Cortex of kidney (tissue), 1 donor: ENCODE measurements around the gene TLK2.
"Not testable (repeated sequence)": the region's sequence is repeated elsewhere in the genome, so short reads cannot be mapped to it uniquely, and the experiment has no call there.

ENCODE experiments used
- DNase-seq: peaks from one replicate; lab custom pipeline; 2025; lab: John Stamatoyannopoulos, UW

Gene TLK2

DNA sequence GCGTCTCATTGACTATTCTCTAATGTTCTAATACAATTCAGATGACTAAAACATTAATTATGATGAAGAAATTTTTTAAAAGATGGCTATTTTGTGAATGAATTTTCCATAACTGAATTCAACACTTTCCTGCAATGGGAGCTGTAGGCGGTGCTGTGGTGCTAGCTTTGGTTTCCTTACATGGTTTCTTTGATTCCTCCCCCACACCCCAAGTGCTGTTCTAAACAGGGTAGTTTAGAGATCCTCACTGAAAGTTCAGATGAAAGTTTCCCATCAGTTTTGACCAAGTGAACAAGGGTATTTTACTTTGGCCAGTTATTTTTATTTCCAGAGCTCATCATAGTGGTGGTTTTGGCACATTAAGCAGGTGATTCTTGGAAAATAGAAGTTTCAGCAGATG is 122.8 kb downstream of the TLK2 start:
- no peak for DNase-seq

DNA sequence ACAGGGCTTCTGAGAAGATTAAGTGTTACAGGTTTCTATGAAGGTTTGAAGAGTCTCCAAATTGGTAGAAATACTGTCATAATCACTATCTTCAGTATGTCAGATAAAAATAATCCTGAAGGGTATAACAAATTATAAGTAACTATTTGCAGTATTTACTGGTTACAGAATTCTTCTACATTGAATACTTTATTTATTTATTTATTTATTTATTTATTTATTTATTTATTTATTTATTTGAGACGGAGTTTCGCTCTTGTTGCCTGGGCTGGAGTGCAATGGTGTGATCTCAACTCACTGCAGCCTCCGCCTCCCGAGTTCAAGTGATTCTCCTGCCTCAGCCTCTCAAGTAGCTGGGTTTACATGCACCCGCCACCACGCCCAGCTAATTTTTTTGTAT is 125.2 kb downstream of the TLK2 start:
- DNase-seq: not testable (repeated sequence)

DNA sequence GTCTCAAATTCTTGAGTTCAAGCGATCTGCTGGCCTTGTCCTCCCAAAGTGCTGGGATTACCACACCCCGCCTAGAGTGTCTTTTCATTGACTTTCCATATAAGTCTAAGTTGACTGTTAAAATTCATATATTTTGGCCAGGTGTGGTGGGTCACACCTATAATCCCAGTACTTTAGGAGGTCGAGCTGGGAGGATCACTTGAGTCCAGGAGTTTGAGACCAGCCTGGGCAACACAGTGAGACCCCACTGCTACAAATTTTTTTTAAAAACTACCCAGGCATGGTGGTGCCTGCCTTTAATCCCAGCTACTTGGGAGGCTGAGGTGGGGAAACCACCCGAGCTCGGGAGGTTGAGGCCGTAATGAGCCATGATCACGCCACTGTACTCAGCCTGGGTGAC is 127.0 kb downstream of the TLK2 start:
- no peak for DNase-seq

DNA sequence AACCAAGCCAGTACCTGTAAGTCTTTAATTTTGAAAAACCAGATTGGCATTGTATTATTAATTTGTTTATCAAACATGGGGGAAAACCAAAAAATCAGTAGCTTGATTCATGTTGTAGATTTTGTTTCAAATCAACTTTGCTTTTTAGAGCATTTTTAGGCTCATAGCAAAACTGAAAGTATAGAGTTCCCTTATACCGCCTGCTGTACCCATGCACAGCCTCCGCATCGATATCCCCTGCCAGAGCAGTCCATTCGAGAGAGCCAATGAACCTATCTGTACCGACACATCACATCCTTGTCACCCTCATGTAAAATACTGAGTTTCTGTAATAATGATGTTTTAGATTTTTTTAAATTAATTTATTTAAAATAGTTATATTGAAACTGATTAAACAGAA is 132.7 kb downstream of the TLK2 start:
- DNase-seq: no peak

DNA sequence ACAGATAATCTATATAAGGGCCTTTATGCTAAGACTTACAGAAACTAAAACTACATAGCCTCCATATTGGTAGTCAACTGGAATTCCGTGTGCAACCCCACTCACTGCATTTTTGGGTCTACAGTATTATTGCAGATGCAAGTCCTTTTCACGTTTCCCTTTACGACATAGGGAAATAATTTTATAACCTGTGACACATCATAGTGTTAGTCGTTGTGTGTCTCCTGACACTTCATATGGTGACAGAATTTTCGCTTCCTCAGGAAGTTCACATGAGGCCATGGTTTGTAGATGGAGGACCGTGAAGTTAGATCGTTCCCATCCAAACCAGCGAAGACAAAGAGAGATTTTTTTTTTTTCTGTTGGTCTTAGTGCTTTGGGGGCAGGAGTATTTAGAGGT is 133.1 kb downstream of the TLK2 start:
- no peak for DNase-seq

DNA sequence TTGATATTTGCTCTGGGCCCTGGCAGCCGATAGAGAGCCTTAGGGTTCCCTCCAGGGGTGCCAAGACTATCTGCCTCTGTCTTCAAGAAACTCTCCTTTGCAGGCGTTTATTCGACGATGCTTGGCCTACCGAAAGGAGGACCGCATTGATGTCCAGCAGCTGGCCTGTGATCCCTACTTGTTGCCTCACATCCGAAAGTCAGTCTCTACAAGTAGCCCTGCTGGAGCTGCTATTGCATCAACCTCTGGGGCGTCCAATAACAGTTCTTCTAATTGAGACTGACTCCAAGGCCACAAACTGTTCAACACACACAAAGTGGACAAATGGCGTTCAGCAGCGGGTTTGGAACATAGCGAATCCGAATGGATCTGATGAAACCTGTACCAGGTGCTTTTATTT is 133.7 kb downstream of the TLK2 start:
- DNase-seq: not testable (repeated sequence)

DNA sequence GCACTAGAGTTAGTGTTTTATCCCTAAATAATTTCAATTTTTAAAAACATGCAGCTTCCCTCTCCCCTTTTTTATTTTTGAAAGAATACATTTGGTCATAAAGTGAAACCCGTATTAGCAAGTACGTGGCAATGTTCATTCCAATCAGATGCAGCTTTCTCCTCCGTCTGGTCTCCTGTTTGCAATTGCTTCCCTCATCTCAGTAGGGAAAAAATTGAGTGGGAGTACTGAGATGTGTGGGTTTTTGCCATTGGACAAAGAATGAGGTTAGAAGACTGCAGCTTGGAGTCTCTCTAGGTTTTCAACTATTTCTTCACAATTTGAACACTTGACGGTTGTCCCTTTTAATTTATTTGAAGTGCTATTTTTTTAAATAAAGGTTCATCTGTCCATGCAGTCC is 134.5 kb downstream of the TLK2 start:
- DNase-seq: not testable (repeated sequence)

DNA sequence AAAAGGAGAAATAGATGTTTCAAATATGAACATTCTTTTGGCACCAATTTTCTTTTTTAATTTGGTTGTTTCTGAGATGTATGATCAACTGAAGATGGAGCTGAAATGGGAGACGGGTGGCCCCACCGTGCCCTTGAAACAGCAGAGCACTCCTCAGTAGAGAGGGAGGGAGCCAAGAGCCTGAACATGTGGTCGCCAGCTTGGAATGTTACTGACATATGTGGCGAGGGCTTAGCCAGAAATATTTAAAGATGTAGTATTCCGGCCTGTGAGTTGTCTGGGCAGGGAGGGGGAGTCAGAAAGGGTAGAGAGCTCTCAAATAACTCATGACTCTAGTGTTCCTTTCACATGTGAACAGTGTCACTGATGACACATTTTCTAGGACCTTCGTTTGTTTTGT is 135.5 kb downstream of the TLK2 start:
- no peak for DNase-seq

DNA sequence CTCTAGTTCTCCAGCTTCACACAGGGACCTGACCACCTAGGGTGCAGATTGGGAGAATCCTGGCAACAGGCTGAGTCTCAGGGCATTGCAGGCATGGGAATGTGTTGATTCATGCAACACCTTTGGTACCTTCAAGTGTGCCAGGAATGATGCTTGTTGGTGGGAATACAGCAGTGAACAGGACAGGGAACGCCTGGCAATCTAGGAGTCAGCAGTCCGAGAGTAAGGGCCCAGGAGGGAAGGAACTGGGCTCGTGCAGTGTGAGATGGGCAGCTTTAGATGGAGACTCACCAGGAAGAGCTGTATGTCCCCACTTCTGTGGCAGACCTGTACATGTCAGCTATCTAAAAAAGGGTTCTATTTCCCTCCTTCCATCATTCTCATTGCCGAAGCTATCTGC is 136.9 kb downstream of the TLK2 start:
- no peak for DNase-seq

DNA sequence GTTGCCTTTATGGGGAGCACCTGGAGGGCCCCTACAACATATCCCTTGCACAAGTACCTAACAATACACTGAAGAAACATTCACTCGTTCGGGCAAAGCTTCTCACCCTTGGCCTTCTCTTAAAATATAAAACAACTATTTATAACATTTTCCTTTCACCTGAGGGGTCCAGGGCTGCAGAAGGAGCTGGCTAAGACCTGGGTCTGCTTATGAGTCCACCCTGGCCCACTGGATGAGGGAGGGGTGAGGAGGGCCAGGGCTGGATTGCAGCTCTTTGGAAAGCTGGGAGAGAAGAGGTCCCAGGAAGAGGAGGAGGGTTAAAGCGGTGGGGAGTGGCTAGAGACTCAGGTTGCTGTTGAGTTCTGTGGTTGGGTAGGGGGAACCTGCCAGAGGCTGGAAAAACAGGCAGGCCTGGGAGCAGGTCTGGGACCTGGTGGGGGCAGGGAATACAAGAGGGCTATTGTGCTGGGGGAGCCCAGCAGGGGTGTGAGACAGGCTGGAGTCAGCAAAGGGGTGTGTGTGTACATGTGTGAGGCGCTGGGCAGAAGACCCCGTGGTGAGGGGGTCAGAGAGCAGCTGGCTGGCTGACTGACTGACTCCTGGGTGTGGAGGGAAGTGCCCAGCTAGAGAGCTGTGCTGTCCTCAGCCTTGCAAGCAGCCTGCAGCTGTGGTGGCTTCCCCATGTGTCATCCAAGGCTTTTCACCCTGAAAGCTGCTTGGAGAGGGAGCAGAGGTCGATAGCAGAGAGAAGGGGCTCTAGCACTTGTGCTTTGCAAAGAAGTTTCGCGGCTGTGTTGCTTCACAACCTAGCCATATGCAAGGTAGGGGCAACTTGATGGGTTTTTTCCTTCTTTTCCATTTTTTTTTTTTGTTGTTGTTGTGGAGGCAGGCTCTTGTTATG is 138.6 kb downstream of the TLK2 start:
- DNase-seq: no peak

DNA sequence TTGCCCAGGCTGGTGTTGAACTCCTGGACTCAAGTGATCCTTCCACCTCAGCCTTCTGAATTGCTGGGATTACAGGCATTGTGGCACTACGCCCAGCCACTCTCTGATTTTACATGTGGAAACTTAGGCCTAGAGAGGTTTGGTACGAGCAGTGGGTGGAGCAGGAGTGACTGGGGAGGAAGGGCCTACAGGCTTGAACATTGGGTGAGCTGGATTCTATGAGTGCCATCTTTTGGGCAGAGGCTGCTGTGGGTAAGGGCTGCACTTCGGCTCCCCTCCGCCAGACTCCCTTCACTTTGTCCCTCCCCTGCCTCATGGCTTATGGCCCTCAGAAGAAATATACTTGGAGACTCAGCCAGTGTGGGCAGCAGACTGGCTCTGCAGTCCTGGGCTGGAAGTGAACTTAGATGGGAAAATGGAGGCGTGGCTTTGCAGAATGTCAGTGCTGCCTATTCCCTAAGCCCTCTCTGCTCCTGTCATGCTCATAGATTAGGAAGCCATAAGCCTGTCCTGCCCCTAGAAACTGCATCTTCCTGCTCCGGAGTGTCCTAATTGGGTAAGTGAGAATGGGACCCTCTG is 139.4 kb downstream of the TLK2 start:
- DNase-seq: no peak

DNA sequence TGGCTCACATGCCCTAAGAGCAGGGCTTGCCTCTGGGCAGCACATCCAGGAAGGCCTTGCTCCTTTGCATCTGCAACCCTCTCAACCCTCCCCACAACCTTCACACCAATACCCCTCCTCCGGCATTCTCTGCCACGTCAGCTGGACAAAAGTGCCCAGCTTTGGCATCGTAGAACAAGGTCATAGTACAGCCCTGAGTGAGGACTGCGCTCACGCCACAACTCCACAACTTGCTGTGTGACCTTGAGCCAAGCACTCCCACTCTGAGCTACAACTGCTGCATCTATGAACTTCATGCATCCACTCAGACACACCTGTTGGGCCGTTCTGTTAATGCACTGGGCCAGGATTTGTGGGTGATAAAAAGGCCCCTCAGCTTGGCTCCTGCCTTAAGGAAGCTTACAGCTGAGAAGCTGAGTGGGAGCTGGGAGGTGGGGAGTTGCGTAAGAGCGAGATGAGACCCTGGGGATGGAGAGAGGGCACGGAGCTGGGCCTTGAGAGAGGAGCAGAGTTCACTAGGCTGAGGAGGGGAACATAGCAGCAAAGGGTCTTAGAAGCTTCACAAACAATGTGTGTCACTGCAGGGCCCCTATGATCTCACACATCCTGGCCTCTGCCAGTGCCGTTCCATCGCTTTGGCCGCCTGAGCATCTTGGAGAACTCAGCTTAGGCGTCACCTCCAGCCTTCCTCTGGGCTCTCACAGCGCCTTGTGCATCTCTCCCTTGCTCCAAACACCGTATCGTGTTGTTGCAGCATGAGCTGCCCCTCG is 140.2 kb downstream of the TLK2 start:
- no peak for DNase-seq

DNA sequence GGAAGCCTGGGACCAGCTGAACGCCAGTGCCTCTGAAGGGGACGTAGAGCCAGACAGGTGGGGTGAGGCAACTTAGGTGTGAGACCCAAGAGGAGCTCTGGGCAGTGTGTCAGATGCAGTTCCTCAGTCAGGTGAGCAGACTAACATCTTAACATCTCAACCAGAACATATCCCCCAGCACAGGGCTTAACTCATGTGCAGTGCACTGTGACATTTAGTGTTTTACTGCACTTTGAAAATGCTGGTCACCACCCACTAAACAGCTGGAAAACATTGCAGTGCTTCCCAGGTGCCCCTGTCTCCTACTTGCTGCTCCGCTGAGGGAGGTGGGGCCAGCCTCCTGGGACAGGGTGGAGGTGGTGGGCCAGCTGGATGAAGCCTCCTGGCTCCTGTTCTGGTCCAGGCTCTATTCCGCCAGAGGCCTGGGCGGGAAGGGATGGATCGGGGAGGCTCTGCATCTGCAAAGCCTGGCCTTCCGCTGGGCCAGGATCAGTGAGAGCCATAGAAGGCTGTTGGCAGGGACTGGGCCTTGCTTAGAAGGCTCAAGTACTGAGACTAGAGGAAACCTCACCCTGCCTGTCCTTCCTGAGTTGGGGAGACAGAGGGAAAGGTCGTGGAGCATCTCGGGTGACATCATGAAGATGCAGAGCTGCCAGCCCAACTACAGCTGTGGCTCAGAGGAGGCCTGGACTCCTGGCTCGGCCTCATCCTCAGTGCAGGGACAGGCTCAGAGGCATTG is 141.0 kb downstream of the TLK2 start:
- DNase-seq: no peak

DNA sequence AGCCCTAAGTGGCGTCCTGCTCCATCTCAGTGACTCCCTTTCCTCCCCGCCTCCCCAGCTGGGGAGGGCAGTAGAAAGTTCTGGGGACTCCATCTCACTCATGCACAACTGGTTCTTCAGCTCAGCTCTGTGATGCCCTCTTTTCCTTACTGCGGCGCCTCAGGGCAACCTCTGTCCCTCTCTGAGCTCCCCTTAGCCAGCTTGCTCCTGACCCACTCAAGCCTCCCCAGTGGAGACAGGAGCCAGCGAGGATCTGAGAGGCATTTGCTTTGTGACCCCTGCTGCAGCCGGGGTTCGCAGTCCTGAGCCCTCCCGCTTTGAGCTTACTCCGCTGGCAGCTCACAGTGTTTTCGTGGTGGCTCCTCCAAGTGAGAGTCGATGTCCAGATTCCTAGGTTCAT is 142.6 kb downstream of the TLK2 start:
- no peak for DNase-seq

DNA sequence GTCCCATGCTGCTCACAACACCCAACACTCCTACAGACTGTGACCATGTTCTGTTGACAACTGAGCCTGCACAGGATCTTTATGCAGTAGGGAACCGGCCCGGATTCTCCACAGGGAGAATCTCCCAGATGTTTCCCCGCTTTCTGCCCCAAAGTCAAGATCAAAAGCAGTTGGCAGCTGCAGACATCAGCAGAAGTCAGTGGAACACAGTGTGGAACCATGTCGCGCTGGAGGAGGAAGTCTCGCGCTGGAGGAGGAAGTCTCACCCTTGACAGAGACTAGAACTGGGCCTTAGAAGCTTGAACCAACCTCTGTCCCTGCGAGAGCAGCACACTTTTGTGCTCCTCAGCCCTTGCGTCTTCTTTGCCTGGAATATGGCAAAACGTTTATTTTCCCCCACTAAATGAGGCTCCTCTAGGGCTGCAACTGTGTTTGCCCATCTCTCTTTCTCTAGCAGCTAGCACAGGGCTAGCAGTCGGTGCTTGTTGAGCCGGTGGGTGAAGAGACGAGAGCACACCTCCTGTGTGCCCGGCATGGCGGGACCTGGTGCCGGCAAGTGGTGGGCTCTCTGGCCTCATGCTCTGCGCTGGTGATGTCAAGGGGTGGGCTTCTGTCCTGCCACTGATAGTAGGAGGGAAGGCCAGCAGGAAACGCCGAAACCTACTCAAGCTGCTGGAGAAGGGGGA is 146.7 kb downstream of the TLK2 start:
- no peak for DNase-seq

DNA sequence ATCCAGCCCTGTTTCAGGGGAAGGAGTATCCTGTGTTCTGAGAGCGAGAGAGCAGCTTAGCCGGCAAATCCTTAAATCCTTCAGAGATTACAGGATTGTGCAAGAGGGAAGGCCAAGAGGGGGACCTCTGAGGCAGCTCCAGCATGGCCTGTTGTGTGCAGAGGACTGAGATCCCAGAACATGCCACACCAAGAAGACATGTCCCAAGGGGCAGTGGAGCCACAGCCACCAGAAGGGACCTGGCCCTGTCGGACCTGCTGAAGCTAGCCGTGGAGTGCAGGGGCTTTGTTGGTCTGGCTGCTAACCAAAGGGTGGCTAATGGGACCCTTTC is 147.2 kb downstream of the TLK2 start:
- DNase-seq: no peak

DNA sequence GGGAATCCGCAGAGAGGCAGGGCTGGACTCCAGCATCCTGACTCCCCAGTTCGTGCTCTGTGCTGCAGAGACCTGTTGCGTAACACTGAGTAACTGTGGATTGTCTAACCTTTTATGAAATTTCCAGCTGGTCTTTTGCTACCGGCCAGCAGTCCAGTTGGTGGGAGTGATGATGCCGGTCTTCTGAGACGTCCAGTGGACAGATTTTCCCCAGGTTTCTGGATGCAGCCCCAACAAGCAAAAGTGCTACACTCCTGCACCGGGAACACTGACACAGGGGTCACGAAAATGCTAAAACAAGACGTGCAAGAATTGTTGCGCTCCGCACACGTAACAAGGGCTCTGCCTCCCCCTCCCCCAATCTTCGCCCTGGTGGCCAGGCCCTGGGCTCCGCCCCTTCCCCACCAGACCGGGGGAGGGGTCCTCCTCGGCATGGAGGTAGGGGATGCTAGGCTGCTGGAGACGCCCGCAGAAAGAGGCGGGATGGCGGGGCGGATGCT is 148.1 kb downstream of the TLK2 start:
- DNase-seq: no peak

DNA sequence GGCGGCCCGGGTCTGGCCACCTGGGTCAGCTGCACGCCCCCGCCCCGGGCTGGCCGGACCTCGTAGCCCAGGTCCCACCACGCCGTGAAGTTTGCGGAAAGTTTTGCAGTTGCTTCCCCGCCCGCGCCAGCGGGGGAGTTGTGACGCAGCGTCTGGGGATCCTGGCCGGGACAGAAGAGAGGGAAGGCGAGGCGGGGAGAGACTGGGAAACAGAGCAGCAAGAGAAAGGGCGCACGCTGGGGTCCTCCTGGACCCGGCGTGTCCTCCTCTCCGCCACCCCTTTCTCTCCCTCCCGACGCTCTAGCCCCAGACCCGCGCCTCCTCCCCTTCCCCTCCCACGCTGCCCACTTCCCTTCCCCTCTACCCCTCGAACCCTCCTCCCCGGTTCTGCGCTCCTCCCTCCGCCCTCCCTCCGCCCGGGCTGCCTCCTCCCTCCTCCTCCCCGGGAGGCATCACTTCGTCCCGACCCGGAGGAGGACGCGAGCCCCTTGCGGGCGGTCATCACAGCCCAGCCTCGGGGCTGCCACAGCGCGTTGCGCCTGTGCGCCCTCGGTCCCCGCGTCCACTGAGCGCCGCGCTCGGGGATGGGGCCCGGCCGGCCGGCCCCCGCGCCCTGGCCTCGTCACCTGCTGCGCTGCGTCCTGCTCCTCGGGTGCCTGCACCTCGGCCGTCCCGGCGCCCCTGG is 148.7 kb downstream of the TLK2 start, which contains the start of gene MRC2:
MRC2 (plus strand) TSS at position 452 of the 685 bp plus-strand sequence; CDS start at position 585, 133 bp downstream.
- DNase-seq: no peak

DNA sequence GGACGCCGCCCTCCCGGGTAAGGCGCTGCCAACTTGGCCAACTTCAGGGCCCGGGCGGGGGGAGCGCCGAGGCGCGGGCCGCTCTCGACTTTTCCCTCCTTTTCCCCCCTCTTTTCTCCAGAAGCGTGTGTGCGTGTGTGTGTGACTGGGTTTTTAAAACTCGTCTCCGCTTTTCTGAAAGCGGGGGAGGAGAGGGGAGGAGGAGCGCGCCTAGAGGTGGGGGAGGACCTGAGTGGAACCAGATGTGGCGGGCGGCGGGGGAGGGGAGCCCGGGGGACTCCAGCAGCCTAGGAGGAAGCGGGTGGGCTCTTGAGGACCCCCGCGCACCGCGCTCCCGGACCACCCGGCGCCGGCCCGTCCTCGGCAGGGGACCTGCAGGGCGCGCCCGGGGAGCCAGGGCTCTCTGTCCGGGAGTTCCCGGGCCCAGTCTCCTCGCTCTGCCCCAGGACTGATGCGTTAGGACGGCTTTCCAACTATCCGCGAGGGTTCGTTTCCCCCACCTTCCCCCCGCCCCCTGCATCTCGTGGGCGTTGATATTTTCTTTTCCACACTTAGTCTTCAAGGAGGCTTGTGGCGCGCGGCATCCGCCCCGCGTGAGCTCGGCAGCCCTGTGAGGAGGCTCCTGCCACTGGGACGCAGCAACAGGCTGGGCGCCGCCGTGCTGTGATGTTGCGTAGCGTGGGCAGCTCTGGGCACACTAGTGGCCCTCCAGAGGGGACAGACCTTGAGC is 149.4 kb downstream of the TLK2 start:
- no peak for DNase-seq
